ENCODE results near the gene RAI1. TPM values are rescaled to one million over a fixed set of nuclear protein-coding genes. Genes with fewer than 3 reads are reported as not detected.

RAI1 gene
- total RNA-seq, 4 donors from 2014 or later: 19.4 to 38.2 (median 35.3) TPM

GRCh38 chr17:17832032-17832363, 150.7 kb downstream of the RAI1 start:
- no peak for DNase-seq (ENCODE audit: low spot score in 2 of 2)
- intact Hi-C loops (cut with DNase I; ENCODE audit: low total_unique reads): no loop called here
- TF ChIP-seq CTCF (IDR thresholded peaks at IDR 0.05): no peak
- TF ChIP-seq POLR2A (IDR thresholded peaks at IDR 0.05): no peak
- no peak overlapping the region for H3K4me3 ChIP-seq (ENCODE audit: low read depth, poor library complexity, severe bottlenecking)
- WGBS, 2 donors: 91 to 92% methylated on average over 2 of the region's 2 CpGs

- no peak for DNase-seq (ENCODE audit: low spot score in 2 of 2)
- TF ChIP-seq POLR2A (IDR thresholded peaks at IDR 0.05): no peak
- TF ChIP-seq CTCF (IDR thresholded peaks at IDR 0.05): no peak
- 82 to 84% methylated on average over 8 of the region's 8 CpGs for WGBS, 2 donors
- intact Hi-C loops (cut with DNase I; ENCODE audit: low total_unique reads): no loop called here
- no peak overlapping the region for H3K4me3 ChIP-seq (ENCODE audit: low read depth, poor library complexity, severe bottlenecking)
Observed at GRCh38 chr17:17833658-17834357, 152.6 kb downstream of the RAI1 start.

- TF ChIP-seq POLR2A (IDR thresholded peaks at IDR 0.05) (no peak), CTCF (IDR thresholded peaks at IDR 0.05) (no peak)
- WGBS, 2 donors: 63 to 82% methylated on average over 4 of the region's 4 CpGs
- no peak overlapping the region for H3K4me3 ChIP-seq (ENCODE audit: low read depth, poor library complexity, severe bottlenecking)
- no peak for DNase-seq (ENCODE audit: low spot score in 2 of 2)
- intact Hi-C loops (cut with DNase I; ENCODE audit: low total_unique reads): no loop called here
Observed at GRCh38 chr17:17834974-17835373, 153.7 kb downstream of the RAI1 start.

GRCh38 chr17:17835415-17836249, 154.4 kb downstream of the RAI1 start:
- TF ChIP-seq POLR2A (IDR thresholded peaks at IDR 0.05) (no peak), CTCF (IDR thresholded peaks at IDR 0.05) (no peak)
- intact Hi-C loops (cut with DNase I; ENCODE audit: low total_unique reads): no loop called here
- WGBS, 2 donors: 19 to 26% methylated on average over 25 of the region's 25 CpGs

GRCh38 chr17:17836250-17836817, 155.1 kb downstream of the RAI1 start:
- H3K4me3 ChIP-seq (ENCODE audit: low read depth, poor library complexity, severe bottlenecking): peak overlapping the region; percentile 77
- peak in 1 of 2 donors; percentile 91 for TF ChIP-seq POLR2A (IDR thresholded peaks at IDR 0.05)
- no peak for TF ChIP-seq CTCF (IDR thresholded peaks at IDR 0.05)
- DNase-seq (ENCODE audit: low spot score in 2 of 2): peak; percentile 97 to 100
- 0% methylated on average over 22 to 62 of the region's 69 CpGs for WGBS, 2 donors
- intact Hi-C loops (cut with DNase I; ENCODE audit: low total_unique reads): no loop called here

More at GRCh38 chr17:17835415-17836249, 154.4 kb downstream of the RAI1 start:
- DNase-seq (ENCODE audit: low spot score in 2 of 2): no peak
- no peak overlapping the region for H3K4me3 ChIP-seq (ENCODE audit: low read depth, poor library complexity, severe bottlenecking)

Measured in lower leg skin (tissue), 4 donors.